ENCODE measurements around the gene EXD1.
"Not testable (repeated sequence)": the region's sequence is repeated elsewhere in the genome, so short reads cannot be mapped to it uniquely, and the experiment has no call there.

EXD1 gene

GRCh38 chr15:41139619-41140018, 90.9 kb downstream of the EXD1 start:
- H3K36me3 ChIP-seq (ENCODE audit: control insufficient read depth, insufficient read depth, low read length), result no peaks in the 10 kb centered on the region
- H3K4me1 ChIP-seq (ENCODE audit: control insufficient read depth, insufficient read depth, low read length, poor library complexity, severe bottlenecking), result no peaks in the 10 kb centered on the region
- WGBS, 2 experiments (ENCODE audit: insufficient coverage in 2 of 2), result no CpG with 5 or more reads among the region's 5 CpGs
- no peak overlapping the region for H3K4me3 ChIP-seq (ENCODE audit: extremely low read depth, insufficient read depth, low read length, poor library complexity, severe bottlenecking)
- no peak overlapping the region for H3K27ac ChIP-seq (ENCODE audit: low read depth, low read length, severe bottlenecking)
- no peaks in the 10 kb centered on the region for H3K9me3 ChIP-seq (ENCODE audit: control insufficient read depth, low read length)

GRCh38 chr15:41139112-41139511, 91.4 kb downstream of the EXD1 start:
- WGBS, 2 experiments (ENCODE audit: insufficient coverage in 2 of 2), result 94% methylated on average over 7 of the region's 7 CpGs
- not testable (repeated sequence) for H3K27ac ChIP-seq (ENCODE audit: low read depth, low read length, severe bottlenecking); H3K36me3 ChIP-seq (ENCODE audit: control insufficient read depth, insufficient read depth, low read length); H3K4me1 ChIP-seq (ENCODE audit: control insufficient read depth, insufficient read depth, low read length, poor library complexity, severe bottlenecking); H3K4me3 ChIP-seq (ENCODE audit: extremely low read depth, insufficient read depth, low read length, poor library complexity, severe bottlenecking); H3K9me3 ChIP-seq (ENCODE audit: control insufficient read depth, low read length)

- not testable (repeated sequence) for H3K4me3 ChIP-seq (ENCODE audit: extremely low read depth, insufficient read depth, low read length, poor library complexity, severe bottlenecking); H3K27ac ChIP-seq (ENCODE audit: low read depth, low read length, severe bottlenecking); H3K9me3 ChIP-seq (ENCODE audit: control insufficient read depth, low read length); H3K4me1 ChIP-seq (ENCODE audit: control insufficient read depth, insufficient read depth, low read length, poor library complexity, severe bottlenecking); H3K36me3 ChIP-seq (ENCODE audit: control insufficient read depth, insufficient read depth, low read length)
- 78 to 95% methylated on average over 6 of the region's 6 CpGs for WGBS, 2 experiments (ENCODE audit: insufficient coverage in 2 of 2)
Observed at GRCh38 chr15:41135580-41135979, 95.0 kb downstream of the EXD1 start.

GRCh38 chr15:41133454-41133853, 97.1 kb downstream of the EXD1 start:
- 88 to 90% methylated on average over 4 to 10 of the region's 10 CpGs for whole genome bisulfite sequencing, 2 experiments (ENCODE audit: insufficient coverage in 2 of 2)
- no peak overlapping the region for H3K4me3 ChIP-seq (ENCODE audit: extremely low read depth, insufficient read depth, low read length, poor library complexity, severe bottlenecking)
- no peaks in the 10 kb centered on the region for H3K36me3 ChIP-seq (ENCODE audit: control insufficient read depth, insufficient read depth, low read length)

More at GRCh38 chr15:41133454-41133853, 97.1 kb downstream of the EXD1 start:
- Histone ChIP-seq H3K27ac (ENCODE audit: low read depth, low read length, severe bottlenecking) (no peak overlapping the region), H3K9me3 (ENCODE audit: control insufficient read depth, low read length) (no peaks in the 10 kb centered on the region), H3K4me1 (ENCODE audit: control insufficient read depth, insufficient read depth, low read length, poor library complexity, severe bottlenecking) (no peaks in the 10 kb centered on the region)

All from mesodermal cell (in vitro differentiated cells).